COR-L47 (cell line): Measurements from ENCODE around the gene GPR42.
"Not testable (repeated sequence)": the region's sequence is repeated elsewhere in the genome, so short reads cannot be mapped to it uniquely, and the experiment has no call there.

Experiments used
- DNase-seq: peaks from one replicate; lab custom pipeline; 2025; lab: John Stamatoyannopoulos, UW

Gene GPR42

GRCh38 chr19:35363711-35364425 is 7.0 kb upstream of the GPR42 start:
- DNase-seq, result no peak

- DNase-seq, result no peak
These were observed 5.6 kb upstream of the GPR42 start for GRCh38 chr19:35365303-35365702.

DNA sequence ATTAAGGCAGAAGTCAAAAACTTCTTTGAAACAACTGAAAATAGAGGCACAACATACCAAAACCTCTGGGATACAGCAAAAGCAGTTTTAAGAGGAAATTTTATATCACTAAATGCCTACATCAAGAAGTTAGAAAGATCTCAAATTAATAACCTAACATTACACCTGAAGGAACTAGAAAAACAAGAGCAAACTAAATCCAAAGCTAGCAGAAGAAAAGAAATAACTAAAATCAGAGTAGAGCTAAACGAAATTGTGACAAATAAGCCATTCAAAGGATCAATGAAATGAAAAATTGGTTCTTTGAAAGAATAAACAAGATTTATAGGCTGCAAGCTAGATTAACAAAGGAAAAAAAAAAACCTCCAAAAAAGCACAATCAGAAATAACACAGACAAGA is 2.5 kb upstream of the GPR42 start:
- no peak for DNase-seq

- DNase-seq, result no peak
These were observed 1.3 kb upstream of the GPR42 start for GRCh38 chr19:35369522-35369921.

- DNase-seq, result no peak
These were observed 2.6 kb downstream of the GPR42 start for GRCh38 chr19:35373492-35373891.

- not testable (repeated sequence) for DNase-seq
These were observed 3.2 kb downstream of the GPR42 start for GRCh38 chr19:35374031-35374430.

- no peak for DNase-seq
These were observed 4.8 kb downstream of the GPR42 start for GRCh38 chr19:35375505-35376307.

DNA sequence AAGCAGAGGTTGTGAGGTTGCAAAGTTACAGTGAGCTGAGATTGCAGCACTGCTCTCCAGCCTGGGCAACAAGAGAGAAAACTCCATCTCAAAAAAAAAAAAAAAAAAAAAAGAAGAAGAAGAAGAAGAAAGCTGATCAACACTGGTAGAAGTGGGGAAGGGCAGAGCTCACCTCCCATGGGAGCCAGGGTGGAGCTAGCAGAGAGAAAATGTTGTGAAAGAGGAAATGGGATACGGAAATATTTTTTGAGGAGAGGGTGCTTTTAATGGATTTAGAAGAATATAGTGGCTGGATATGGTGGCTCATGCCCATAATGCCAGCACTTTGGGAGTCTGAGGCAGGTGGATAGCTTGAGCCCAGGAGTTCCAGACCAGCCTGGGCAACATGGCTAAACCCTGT is 6.8 kb downstream of the GPR42 start:
- DNase-seq, result no peak

DNA sequence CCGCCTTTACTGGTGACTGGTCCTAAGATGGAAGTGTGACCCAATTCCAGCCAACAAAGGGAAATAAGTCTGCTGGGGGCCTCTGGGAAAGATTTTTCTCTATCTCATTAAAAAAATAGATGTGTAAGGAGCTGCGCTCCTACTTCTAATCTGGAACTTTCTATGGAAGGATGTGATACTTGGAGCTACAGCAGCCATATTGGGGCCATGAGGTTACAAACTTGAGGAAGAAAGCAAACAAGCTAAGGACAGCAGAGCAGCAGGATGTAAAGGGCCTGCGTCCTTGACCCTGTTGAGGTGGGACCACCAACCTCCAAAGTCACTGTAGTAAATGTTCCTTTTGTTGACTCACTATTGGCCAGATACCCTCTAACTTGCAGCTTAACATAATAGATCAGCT is 7.5 kb downstream of the GPR42 start:
- DNase-seq, result no peak

- not testable (repeated sequence) for DNase-seq
These were observed 8.7 kb downstream of the GPR42 start for GRCh38 chr19:35379545-35379944.

DNA sequence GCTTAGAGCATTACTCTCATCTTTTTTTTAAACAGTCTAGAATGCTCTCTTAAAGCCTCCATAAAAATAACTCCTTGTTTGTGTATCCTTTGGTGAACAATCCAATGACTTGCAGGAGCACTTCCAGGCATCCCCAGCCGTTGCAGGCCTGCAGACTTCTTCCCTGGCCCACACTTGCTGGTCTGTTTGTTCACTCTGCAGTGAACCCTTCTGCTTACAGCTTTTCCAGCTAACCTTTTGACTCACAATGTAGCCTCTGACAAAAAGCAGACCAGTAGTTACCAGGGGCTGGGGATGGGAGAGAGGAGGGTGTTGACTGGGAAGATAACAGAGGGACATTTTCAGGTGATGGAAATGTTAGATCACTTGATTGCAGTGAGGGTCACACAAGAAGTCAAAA is 9.1 kb downstream of the GPR42 start:
- DNase-seq, result no peak

DNA sequence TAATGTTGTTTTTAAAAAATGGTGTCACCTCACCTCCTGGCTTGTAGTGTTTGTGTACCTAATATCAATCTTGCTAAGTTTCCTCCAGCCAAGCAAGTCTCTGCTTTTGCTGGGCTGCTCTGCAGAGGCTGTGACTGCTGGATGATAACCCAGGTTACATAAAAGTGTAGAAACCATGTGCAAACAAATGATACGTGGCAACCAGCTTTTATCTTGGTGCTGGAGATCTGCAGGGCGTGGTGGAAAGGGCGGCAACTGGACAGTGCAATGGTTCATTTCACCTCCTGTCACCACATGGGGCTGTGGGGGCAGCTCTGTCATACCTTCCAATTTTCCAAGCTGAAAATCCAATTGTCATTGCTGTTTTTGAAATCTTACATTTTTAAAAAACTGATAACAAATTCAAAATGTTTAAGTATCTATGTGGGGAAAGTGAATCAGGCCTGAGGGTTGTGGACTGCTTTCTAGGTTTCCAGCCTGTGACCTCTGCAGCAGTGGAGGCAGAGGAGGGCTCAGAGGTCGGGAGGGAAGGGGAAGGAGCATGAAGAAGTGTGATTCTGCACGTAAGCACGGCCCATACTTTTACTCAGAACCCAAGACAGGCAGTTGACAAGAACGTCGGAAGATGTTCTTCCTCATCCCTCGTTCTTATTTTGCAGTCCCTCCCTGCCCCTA is 9.7 kb downstream of the GPR42 start:
- no peak for DNase-seq

DNA sequence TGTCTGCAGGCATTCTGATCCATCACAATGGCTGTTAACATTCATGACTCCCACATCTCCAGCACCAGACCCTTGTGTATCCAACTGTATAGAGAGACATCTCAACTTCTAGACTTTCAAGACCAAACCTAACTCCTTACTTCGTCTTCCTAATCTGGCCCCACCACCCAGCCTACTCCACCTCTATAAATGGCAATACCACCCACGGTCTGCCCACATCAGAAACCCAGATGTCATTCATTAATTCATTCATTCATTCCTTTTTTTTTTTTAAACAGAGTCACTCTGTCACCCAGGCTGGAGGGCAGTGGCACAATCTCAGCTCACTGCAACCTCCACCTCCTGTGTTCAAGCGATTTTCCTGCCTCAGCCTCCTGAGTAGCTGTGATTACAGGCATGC is 10.4 kb downstream of the GPR42 start:
- no peak for DNase-seq

DNA sequence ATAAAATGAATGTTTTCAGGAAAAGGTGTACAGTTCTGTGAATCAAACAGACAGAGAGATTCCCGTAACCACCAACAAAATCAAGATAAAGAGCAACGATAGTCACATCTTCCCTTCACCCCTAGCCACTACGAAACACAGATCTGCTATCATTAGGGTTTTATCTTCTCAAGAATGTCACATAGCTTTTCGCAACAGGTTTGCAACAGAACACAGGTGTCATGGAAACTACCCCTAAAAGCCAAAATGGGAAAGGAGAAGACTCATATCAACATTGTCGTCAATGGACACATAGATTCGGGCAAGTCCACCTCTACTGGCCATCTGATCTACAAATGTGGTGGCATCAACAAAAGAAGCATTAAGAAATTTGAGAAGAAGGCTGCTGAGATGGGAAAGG is 11.1 kb downstream of the GPR42 start:
- no peak for DNase-seq

- no peak for DNase-seq
These were observed 12.7 kb downstream of the GPR42 start for GRCh38 chr19:35383536-35383935.

- DNase-seq, result no peak
These were observed 17.6 kb downstream of the GPR42 start for GRCh38 chr19:35388277-35389054.

GRCh38 chr19:35389192-35389861 is 18.5 kb downstream of the GPR42 start:
- no peak for DNase-seq

- no peak for DNase-seq
These were observed 22.2 kb downstream of the GPR42 start for GRCh38 chr19:35392742-35393715.

DNA sequence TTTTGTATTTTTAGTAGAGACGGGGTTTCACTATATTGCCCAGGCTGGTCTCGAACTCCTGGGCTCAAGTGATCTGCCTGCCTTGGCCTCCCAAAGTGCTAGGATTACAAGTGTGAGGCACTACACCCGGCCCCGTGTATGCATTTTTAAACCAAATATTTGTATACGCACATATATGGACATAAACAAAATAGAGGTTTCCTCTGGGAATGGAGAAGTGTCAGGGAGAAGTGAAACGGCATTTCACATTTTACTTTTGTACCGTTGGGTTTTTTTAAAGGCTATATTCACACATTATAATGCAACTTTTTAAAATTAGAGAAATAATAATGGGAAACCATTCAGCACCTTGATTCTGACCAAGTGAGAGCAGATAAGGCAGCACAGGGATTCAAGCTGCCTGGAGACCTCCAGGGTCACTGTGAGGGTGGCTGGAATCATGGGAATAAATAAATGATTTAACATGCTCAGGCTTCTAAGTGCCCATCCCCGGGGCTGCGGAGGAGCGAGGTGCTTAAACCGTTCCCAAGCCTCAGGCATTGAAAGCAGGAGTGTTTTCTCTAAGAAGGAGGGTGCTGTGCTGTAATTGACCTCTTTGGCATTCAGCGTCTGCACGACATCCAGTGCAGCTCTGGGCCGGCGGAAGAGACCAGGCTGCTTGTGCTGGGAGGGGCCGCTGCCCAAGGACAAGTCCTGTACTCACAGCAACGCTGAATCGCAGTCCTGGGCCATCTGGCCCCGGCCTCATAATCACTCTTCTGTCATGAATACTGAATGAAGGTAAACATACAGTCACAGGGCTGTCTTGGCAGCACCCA is 24.7 kb downstream of the GPR42 start:
- DNase-seq, result no peak
